G401 (cell line): ENCODE results near the gene ZNF337. TPM values are rescaled to one million over a fixed set of nuclear protein-coding genes. Genes with fewer than 3 reads are reported as not detected.
"Not testable (repeated sequence)": the region's sequence is repeated elsewhere in the genome, so short reads cannot be mapped to it uniquely, and the experiment has no call there.

Experiments used
- DNase-seq: peaks from one replicate; pipeline ENCODE4 v3.0.0-alpha.2; 2015; ENCODE audit warnings: low spot score
- in situ Hi-C: cut with HindIII; loops from 2 replicates; pipeline ENCODE4 v1.10.0; 2016; ENCODE audit warnings: low sequenced_read_pairs, mixed read lengths
- total RNA-seq: library from RNA; depleted of rRNA; stranded (reverse); fragments of >200 nt; shearing (Covaris generic); gene quantifications from 2 replicates; pipeline ENCODE4 v1.2.3, GENCODE V29; 2014; rRNA removed

Gene ZNF337
- total RNA-seq, 1 experiment from 2014 or later, result 19.7 TPM

DNA sequence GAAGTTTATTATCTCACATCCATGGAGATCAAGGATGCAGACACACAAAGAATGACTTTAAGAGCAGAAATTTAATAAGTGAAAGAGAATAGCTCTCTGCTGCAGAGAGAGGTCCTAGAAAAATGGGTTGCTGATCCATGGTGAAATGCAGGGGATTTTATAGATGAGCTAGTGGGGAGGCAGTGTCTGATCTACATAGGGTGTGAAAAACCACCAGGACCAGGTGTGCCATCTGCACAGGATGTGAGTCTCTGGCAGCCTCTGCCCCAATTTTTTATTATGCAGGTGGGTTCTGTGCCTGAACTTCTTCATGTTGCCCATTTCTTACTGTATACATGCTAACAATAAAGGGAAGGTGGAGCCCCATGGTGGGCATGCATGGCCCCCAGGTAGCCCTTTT, 52.9 kb downstream of the ZNF337 start:
- DNase-seq, result no peak
- in situ Hi-C loops, result no loop called here

DNA sequence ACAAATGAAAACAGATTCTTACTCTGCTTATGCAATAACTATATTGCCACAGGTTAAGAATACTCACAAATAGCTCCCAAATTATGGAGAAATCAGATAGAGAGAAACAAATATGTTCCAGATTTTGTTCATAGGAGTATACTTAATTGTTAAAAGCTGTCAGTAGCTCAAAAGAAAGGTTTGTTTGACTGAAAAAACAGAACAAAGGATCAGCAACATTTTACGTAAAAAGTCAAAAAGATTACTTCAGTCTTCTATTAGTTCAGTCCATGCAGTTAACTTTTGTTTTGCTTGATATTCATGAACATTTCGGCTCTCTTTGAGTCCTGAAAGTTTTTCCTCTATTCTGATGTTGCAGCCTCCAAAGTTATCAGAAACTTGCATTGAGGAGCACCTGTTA, 59.4 kb downstream of the ZNF337 start:
- DNase-seq, result no peak
- in situ Hi-C loops, result no loop called here

DNA sequence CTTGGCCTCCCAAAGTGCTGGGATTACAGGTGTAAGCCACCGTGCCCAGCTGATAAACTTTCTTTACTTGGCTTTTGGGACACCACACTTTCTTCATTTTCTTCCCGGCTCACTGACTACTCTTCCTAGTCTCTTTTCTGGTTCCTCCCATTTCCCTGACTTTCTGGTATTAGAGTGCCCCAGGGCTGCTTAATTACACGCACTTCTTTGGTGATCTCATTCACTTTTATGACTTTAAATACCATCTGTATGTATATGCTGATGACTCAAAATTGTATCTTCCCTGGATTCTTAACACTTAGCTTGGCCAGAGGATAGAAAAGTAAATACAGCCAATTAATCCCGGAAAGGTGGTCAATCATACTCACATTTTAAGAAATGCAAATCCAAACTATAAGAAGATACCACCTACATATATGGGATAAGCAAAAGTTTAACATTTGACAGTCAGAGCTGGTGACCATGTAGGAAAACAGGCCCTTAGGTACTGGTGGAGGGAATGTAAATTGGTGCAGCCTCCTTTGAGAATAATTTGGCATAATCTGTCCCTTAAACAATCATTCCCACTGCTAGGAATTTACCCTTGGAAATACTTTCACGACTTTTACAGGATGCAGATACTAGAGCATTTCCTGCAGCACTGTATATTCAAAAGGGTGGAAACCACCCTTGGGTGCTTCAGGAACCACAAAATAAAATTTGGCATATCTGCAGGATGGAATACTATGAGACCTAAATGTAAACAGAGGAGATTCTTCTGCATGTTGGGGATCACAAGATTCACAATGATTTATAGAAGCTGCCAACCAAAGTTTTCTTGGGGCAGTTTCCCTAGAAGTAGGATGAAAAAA, 63.5 kb downstream of the ZNF337 start:
- in situ Hi-C loops, result no loop called here
- no peak for DNase-seq

DNA sequence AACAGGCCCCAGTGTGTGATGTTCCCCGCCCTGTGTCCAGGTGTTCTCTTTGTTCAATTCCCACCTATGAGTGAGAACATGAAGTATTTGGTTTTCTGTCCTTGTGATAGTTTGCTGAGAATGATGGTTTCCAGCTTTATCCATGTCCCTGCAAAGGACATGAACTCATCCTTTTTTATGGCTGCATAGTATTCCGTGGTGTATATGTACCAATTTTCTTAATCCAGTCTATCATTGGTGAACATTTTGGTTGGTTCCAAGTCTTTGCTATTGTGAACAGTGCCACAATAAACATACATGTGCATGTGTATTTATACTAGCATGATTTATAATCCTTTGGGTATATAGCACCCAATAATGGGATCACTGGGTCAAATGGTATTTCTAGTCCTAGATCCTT, 66.0 kb downstream of the ZNF337 start:
- DNase-seq, in situ Hi-C loops: not testable (repeated sequence)

DNA sequence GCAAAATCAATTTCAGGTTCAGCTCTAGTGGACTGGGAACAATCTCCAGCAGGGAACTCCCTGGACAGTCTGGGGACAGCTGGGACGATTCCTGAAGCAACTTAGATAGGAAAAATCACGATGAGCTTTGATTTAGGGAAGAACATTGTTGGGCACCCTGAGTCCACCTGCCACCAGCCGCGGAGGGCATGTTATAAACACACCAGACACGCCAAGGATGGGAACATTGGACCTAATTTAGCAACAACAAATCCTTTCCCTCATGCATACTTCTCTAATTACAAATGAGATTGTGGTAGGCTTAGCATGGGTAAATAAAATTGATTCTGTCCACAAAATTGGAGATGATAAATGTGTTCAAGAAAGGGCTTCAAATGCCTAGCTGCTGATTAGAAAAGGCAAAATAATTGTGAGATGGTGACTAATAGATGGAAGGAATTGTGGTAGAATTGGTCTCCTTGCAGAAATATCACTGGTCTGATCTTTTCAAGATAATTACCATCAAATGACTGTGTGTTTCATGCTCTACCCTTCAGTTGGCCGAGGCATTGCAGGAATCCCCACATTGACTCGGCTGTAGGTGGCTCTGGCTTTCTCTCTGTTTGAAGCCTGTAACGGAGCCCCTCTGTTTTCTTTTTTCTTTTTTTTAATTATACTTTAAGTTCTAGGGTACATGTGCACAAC, 66.7 kb downstream of the ZNF337 start:
- in situ Hi-C loops, result no loop called here

DNA sequence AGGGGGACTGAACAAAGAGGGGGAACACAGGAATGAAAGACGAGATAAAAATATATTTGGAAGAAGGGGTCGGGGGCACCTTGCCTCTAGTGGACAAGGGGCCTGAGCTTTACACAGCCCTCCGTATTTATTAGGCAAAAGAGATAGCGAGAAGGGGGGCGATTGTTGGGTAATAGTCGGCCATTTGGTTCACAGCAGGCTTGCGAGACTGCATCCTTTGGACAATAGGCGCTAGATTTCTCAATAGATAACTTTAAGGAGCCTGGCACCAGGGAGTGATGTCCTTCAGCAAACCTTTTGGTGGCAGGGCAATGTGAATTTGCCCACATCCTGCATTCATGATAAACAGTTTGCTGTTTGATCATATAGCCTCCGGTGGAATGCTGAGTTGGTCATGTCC, 69.9 kb downstream of the ZNF337 start:
- no peak for DNase-seq
- in situ Hi-C loops, result no loop called here

More for the DNA sequence above, 66.7 kb downstream of the ZNF337 start:
- DNase-seq, result no peak

DNA sequence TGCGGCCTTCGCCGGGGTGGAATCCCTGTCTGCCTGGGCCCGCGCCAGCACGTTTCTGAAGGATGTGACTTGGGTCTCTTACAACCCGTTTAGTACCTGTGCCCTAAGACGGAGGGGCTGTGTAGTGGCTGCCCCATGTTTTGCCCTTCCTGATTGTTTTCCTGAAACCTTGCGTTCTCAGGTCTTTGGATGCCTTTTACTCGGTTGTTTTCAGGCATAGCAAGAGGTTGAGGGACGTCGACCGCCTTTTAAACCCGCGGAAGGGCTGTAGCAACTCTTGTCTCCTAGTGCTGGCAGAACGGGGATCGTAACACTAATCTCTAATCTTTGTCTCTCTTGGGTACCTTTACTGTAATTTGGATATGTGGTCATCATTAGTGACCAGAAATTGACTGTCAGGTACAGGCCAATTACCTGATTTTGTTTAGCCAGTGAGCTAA, 72.1 kb downstream of the ZNF337 start:
- in situ Hi-C loops, result no loop called here
- no peak for DNase-seq

Other genes with a start within 250 kb of the ZNF337 start
- gene NINL, start 111.3 kb downstream of the ZNF337 start, total RNA-seq, result 16.5 and 20.8 TPM in 2 replicates
- gene NANP, start 72.8 kb downstream of the ZNF337 start, total RNA-seq, result 5.8 and 6.6 TPM in 2 replicates